SK-N-SH (cell line): ENCODE measurements around the gene PDLIM5.

Source experiments
- CTCF ChIP-seq: fragments of 200-600 bp; sonication (generic); IDR thresholded peaks from 2 replicates; pipeline ENCODE4 v1.6.1; 2017; ENCODE audit warnings: antibody characterized with exemption, mild to moderate bottlenecking, moderate library complexity
- FOXJ3 ChIP-seq: sonication (generic); formaldehyde crosslinking; IDR thresholded peaks from 2 replicates; pipeline ENCODE4 v1.5.1; 2020; ENCODE audit warnings: mild to moderate bottlenecking, missing genetic modification reagents
- POLR2AphosphoS5 ChIP-seq: IDR thresholded peaks from 2 replicates; pipeline ENCODE4 v1.6.1; 2012; ENCODE audit warnings: low read depth, low read length

- TF ChIP-seq FOXJ3 (CRISPR knock-in tag): no peak
- TF ChIP-seq CTCF: no peak
- no peak for TF ChIP-seq POLR2AphosphoS5
Measured at GRCh38 chr4:94595013-94595412, 143.3 kb downstream of the PDLIM5 start.
